GM12878 (cell line): ENCODE results near the gene CCNJ. TPM values are rescaled to one million over a fixed set of nuclear protein-coding genes. Genes with fewer than 3 reads are reported as not detected.

Experiments used
- ATAC-seq: fragments of 200-7000 bp; cut with Tn5 transposase; 3 replicates; pipeline ENCODE4 v1.9.1; 2020; ENCODE audit warnings: mild to moderate bottlenecking, moderate library complexity
- BruUV-seq: library from RNA; stranded (reverse); fragments of 400-500 nt; replicated peaks from 2 replicates; lab custom pipeline; 2021; lab: Mats Ljungman, UMichigan
- CTCF ChIA-PET: fragments of 300-600 bp; sonication (Branson Sonifier 250); formaldehyde crosslinking; extraction: SDS; loops from one replicate; lab custom pipeline; 2021; ENCODE audit warnings: inconsistent platforms; lab: Yijun Ruan, JAX
- POLR2A ChIA-PET: fragments of 350-600 bp; formaldehyde crosslinking; extraction: SDS; loops from one replicate; lab custom pipeline; 2021; ENCODE audit warnings: inconsistent platforms; lab: Charles Lee
- RAD21 ChIA-PET: fragments of 300-600 bp; sonication (Branson Sonifier 250); formaldehyde crosslinking; loops from one replicate; lab custom pipeline; 2023; ENCODE audit warnings: antibody characterized with exemption; ENCODE audit not compliant: unreplicated experiment; lab: Charles Lee
- SMC1A ChIA-PET: fragments of 300-600 bp; sonication (Branson Sonifier 250); formaldehyde crosslinking; loops from one replicate; lab custom pipeline; 2023; ENCODE audit not compliant: unreplicated experiment, uncharacterized antibody; lab: Charles Lee
- DNase-seq: peaks from one replicate; pipeline ENCODE4 v3.0.0-alpha.2; 2011; ENCODE audit warnings: low read depth, low spot score
- FAIRE-seq: peaks from 3 replicates; lab custom pipeline; 2011; peaks lifted over from hg19 to GRCh38; lab: Jason Lieb, UNC
- H2AFZ ChIP-seq: 2 replicates; pipeline ENCODE4 v1.6.0; 2011; ENCODE audit warnings: low read depth, low read length, control low read depth; ENCODE audit not compliant: control insufficient read depth
- H3K27ac ChIP-seq: 2 replicates; pipeline ENCODE4 v1.5.1; 2011; ENCODE audit warnings: control low read depth; ENCODE audit not compliant: control insufficient read depth, insufficient read depth
- H3K27me3 ChIP-seq, 2 experiments: replicated peaks in 1 of 2; 2 replicates each; pipeline versions ENCODE4 v1.6.0 to v1.6.1; 2011; ENCODE audit warnings: low read length in 1 of 2; ENCODE audit not compliant: control insufficient read depth in 2 of 2, insufficient read depth in 2 of 2
- H3K36me3 ChIP-seq, 2 experiments: 2 replicates each; pipeline ENCODE4 v1.5.1; 2011; ENCODE audit warnings: low read length in 1 of 2; ENCODE audit not compliant: control insufficient read depth in 2 of 2, insufficient read depth in 2 of 2
- H3K4me1 ChIP-seq: 2 replicates; pipeline ENCODE4 v1.6.1; 2011; ENCODE audit warnings: mild to moderate bottlenecking, low read length, moderate library complexity, mixed read lengths; ENCODE audit not compliant: control insufficient read depth, insufficient read depth
- H3K4me2 ChIP-seq: 2 replicates; pipeline ENCODE4 v1.6.0; 2011; ENCODE audit warnings: control low read depth; ENCODE audit not compliant: control insufficient read depth, insufficient read depth
- H3K4me3 ChIP-seq: fragments of 200-600 bp; sonication (generic); 2 replicates; pipeline ENCODE4 v1.5.1; 2016
- H3K79me2 ChIP-seq: 2 replicates; pipeline ENCODE4 v1.6.0; 2011; ENCODE audit warnings: low read length; ENCODE audit not compliant: control insufficient read depth, insufficient read depth
- H3K9ac ChIP-seq: 2 replicates; pipeline ENCODE4 v1.8.0; 2011; ENCODE audit warnings: low read length, control low read depth, mixed read lengths; ENCODE audit not compliant: control insufficient read depth, insufficient read depth
- H3K9me3 ChIP-seq: replicated peaks from 3 replicates; pipeline ENCODE4 v1.5.1; 2011; ENCODE audit warnings: mild to moderate bottlenecking, low read length; ENCODE audit not compliant: control insufficient read depth, insufficient read depth
- H4K20me1 ChIP-seq: 2 replicates; pipeline ENCODE4 v1.6.0; 2011; ENCODE audit not compliant: control insufficient read depth, insufficient read depth
- CHD2 ChIP-seq: IDR thresholded peaks from 2 replicates; pipeline ENCODE4 v1.6.1; 2011; ENCODE audit warnings: low read depth, low read length, improper control_type of control experiment, borderline replicate concordance
- CREB1 ChIP-seq: IDR thresholded peaks from 2 replicates; pipeline ENCODE4 v1.6.1; 2012; ENCODE audit warnings: low read depth, mild to moderate bottlenecking, inconsistent platforms
- IKZF2 ChIP-seq, 2 experiments: fragments of 450-650 bp; IDR thresholded peaks; 2 replicates each; pipeline ENCODE4 v1.6.1; 2017; ENCODE audit warnings: mild to moderate bottlenecking in 2 of 2, moderate library complexity in 2 of 2
- MEF2B ChIP-seq: fragments of 450-650 bp; IDR thresholded peaks from 2 replicates; pipeline ENCODE4 v1.6.1; 2018; ENCODE audit warnings: mild to moderate bottlenecking, moderate library complexity; ENCODE audit not compliant: partially characterized antibody, poor library complexity, severe bottlenecking
- MLLT1 ChIP-seq: fragments of 450-650 bp; IDR thresholded peaks from 2 replicates; pipeline ENCODE4 v1.6.1; 2016; ENCODE audit warnings: mild to moderate bottlenecking
- ZBTB4 ChIP-seq: fragments of 450-650 bp; formaldehyde crosslinking; IDR thresholded peaks from 2 replicates; pipeline ENCODE4 v1.4.0; 2022; ENCODE audit warnings: mild to moderate bottlenecking, moderate library complexity
- ZNF207 ChIP-seq: fragments of 450-650 bp; IDR thresholded peaks from 2 replicates; pipeline ENCODE4 v1.6.1; 2014; ENCODE audit warnings: antibody characterized with exemption, mild to moderate bottlenecking, borderline replicate concordance
- ZNF384 ChIP-seq: IDR thresholded peaks from 2 replicates; pipeline ENCODE4 v1.6.1; 2012; ENCODE audit warnings: low read depth, mild to moderate bottlenecking, low read length, improper control_type of control experiment, borderline replicate concordance
- ZNF592 ChIP-seq: fragments of 450-650 bp; IDR thresholded peaks from 2 replicates; pipeline ENCODE4 v1.6.1; 2017; ENCODE audit warnings: mild to moderate bottlenecking, moderate library complexity
- WGBS: methylation state at CpG from one replicate; pipeline ENCODE4 v1.1.6; 2016; ENCODE audit warnings: low lambda C conversion rate; ENCODE audit not compliant: insufficient replicate concordance, insufficient coverage; ENCODE audit errors: missing lambda C conversion rate; 5-methylcytosine and 5-hydroxymethylcytosine counted together
- in situ Hi-C: fragments of 300-500 bp; cut with MboI; formaldehyde crosslinking; loops from 9 replicates; pipeline ENCODE4 v1.14.3; 2018; ENCODE audit warnings: mixed read lengths
- intact Hi-C: fragments of 100-400 bp; cut with micrococcal nuclease; formaldehyde crosslinking; loops from one replicate; pipeline ENCODE4 v1.14.2; 2022; ENCODE audit not compliant: unreplicated experiment
- polyA plus RNA-seq, 11 experiments: library from polyadenylated mRNA; depleted of rRNA in 4 of 11; unstranded in 6 of 11; stranded (reverse) in 5 of 11; fragments of >200 nt; fragmentation: Nextera tagmentation in 4 of 11; fragmentation: Illumina TruSeq in 1 of 11; extraction: Ambion mirVana in 4 of 11; extraction: Trizol in 1 of 11; gene quantifications; 1 replicate in 1 of 11; 2 replicates in 10 of 11; pipeline versions ENCODE4 v1.2.1 to v1.2.3, GENCODE V29; 2011 to 2016; ENCODE audit warnings: inconsistent platforms in 2 of 11, missing spikeins in 2 of 11, low read depth in 1 of 11
- total RNA-seq, 4 experiments: library from RNA; depleted of rRNA in 3 of 4; stranded (reverse); fragments of >200 nt in 3 of 4; fragmentation: Illumina TruSeq in 1 of 4; extraction: Trizol in 1 of 4; gene quantifications; 2 replicates each; pipeline versions ENCODE4 v1.2.1 to v1.2.3, GENCODE V29; 2013 to 2021

The CCNJ gene
- total and polyA plus RNA-seq, 10 of the 15 experiments (the other 5 are each of a cell fraction or from before 2014, with no cell fraction given) = 0.56 to 8.8 (median 6.6) TPM

DNA sequence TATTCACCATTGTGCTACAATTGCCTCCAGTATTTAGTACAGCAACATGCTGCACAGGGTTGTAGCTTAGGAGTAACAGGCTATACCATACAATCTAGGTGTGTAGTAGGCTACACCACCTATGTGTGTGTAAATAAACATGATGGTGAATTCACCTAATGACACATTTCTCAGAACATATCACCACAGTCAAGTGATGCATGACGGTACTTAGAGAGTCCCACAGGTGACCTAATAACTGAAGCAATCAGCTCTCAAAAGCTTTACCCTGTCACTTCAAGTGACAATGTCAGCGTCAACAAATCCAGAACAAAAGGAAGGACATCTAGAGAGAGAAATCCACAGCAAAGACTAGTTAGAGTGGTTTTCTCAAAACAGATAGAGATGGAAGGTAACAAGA is 38.8 kb downstream of the CCNJ start:
- no peak overlapping the region for H3K9ac ChIP-seq
- no peaks in the 10 kb centered on the region for H3K36me3 ChIP-seq
- no peaks in the 10 kb centered on the region for H3K9me3 ChIP-seq
- FAIRE-seq (no peak), DNase-seq (no peak), ATAC-seq (peak; percentile 66)
- H3K79me2 ChIP-seq = no peaks in the 10 kb centered on the region
- no peaks in the 10 kb centered on the region for H4K20me1 ChIP-seq
- no peaks in the 10 kb centered on the region for H3K27me3 ChIP-seq
- intact Hi-C loops (no loop called here), in situ Hi-C loops (no loop called here)
- no peak overlapping the region for H3K27ac ChIP-seq
- TF ChIP-seq ZNF592 (no peak), CHD2 (no peak), ZNF207 (no peak), MLLT1 (no peak), ZBTB4 (CRISPR knock-in tag) (no peak), IKZF2 (IDR thresholded peaks at IDR 0.05) (no peak), ZNF384 (no peak), MEF2B (no peak), CREB1 (peak; percentile 40; the same call in 1 of the 2 replicates)
- H2AFZ ChIP-seq = no peak overlapping the region
- ChIA-PET RAD21 (no interaction called here), CTCF (interaction anchor here (1.7 kb wide), 1 partner anchor 10 kb away, joined by 5 read pairs; no protein-coding TSS in a partner anchor), SMC1A (interaction anchor here (1.1 to 1.7 kb wide), 4 partner anchors 21 to 39 kb away, joined by 3 to 4 read pairs (median 4); partner anchors contain the start of gene CCNJ), POLR2A (no interaction called here)
- WGBS = 0% methylated on average over 2 of the region's 2 CpGs
- H3K4me1 ChIP-seq = no peaks in the 10 kb centered on the region
- H3K4me3 ChIP-seq = no peak overlapping the region
- no TSS peak for BruUV-seq
- H3K4me2 ChIP-seq = no peak overlapping the region
